HFFc6 (cell line): ENCODE results near the gene KLK13. TPM values are rescaled to one million over a fixed set of nuclear protein-coding genes. Genes with fewer than 3 reads are reported as not detected.

Source experiments
- DNase-seq: peaks from one replicate; pipeline ENCODE4 v3.0.0-alpha.2; 2018
- H3K27ac Mint-ChIP-seq: 2 replicates; pipeline ENCODE4 v1.8.0; 2020; ENCODE audit warnings: mild to moderate bottlenecking, mixed read lengths
- H3K27me3 Mint-ChIP-seq: 2 replicates; pipeline ENCODE4 v1.8.0; 2021; ENCODE audit warnings: mild to moderate bottlenecking, moderate library complexity, mixed read lengths; ENCODE audit not compliant: insufficient read depth
- H3K36me3 Mint-ChIP-seq: 2 replicates; pipeline ENCODE4 v1.8.0; 2021; ENCODE audit warnings: low read depth, mixed read lengths
- H3K4me1 Mint-ChIP-seq: 2 replicates; pipeline ENCODE4 v1.8.0; 2020; ENCODE audit warnings: low read depth, mixed read lengths
- H3K4me3 Mint-ChIP-seq: 2 replicates; pipeline ENCODE4 v1.8.0; 2020; ENCODE audit warnings: mild to moderate bottlenecking, moderate library complexity, mixed read lengths
- H3K9me3 Mint-ChIP-seq: 2 replicates; pipeline ENCODE4 v1.8.0; 2020; ENCODE audit warnings: mild to moderate bottlenecking, mixed read lengths
- CTCF ChIP-seq: fragments of 200-600 bp; sonication (generic); IDR thresholded peaks from 2 replicates; pipeline ENCODE4 v1.5.0; 2021; ENCODE audit warnings: antibody characterized with exemption, mild to moderate bottlenecking
- total RNA-seq, 6 experiments: library from RNA; stranded (reverse); fragmentation: NEBNext Ultra II Directional; extraction: Animal tissue kit (Norgen Biotek cat#: 25700); gene quantifications; 2 replicates in 1 of 6; 3 replicates in 5 of 6; pipeline ENCODE4 v1.2.3, GENCODE V29; 2021

Gene KLK13
- total RNA-seq, 6 experiments from 2014 or later: not detected

GRCh38 chr19:51060973-51061372, 3.9 kb downstream of the KLK13 start:
- peaks cover 19% of the 10 kb centered on the region for H3K9me3 Mint-ChIP-seq
- no peaks in the 10 kb centered on the region for H3K4me1 Mint-ChIP-seq
- H3K27me3 Mint-ChIP-seq: peaks cover 4% of the 10 kb centered on the region
- no peaks in the 10 kb centered on the region for H3K36me3 Mint-ChIP-seq
- no peak overlapping the region for H3K27ac Mint-ChIP-seq
- TF ChIP-seq CTCF: no peak
- H3K4me3 Mint-ChIP-seq: no peak overlapping the region
- DNase-seq: no peak

GRCh38 chr19:51060336-51060735, 4.6 kb downstream of the KLK13 start:
- no peak for DNase-seq
- no peaks in the 10 kb centered on the region for H3K36me3 Mint-ChIP-seq
- peaks cover 22% of the 10 kb centered on the region for H3K9me3 Mint-ChIP-seq
- no peak overlapping the region for H3K4me3 Mint-ChIP-seq
- H3K27me3 Mint-ChIP-seq: peaks cover 4% of the 10 kb centered on the region
- no peak overlapping the region for H3K27ac Mint-ChIP-seq
- no peaks in the 10 kb centered on the region for H3K4me1 Mint-ChIP-seq
- no peak for TF ChIP-seq CTCF

- H3K9me3 Mint-ChIP-seq: peaks cover 22% of the 10 kb centered on the region
- H3K4me3 Mint-ChIP-seq: no peak overlapping the region
- no peak overlapping the region for H3K27ac Mint-ChIP-seq
- no peak for TF ChIP-seq CTCF
- H3K4me1 Mint-ChIP-seq: no peaks in the 10 kb centered on the region
- peaks cover 4% of the 10 kb centered on the region for H3K27me3 Mint-ChIP-seq
- H3K36me3 Mint-ChIP-seq: no peaks in the 10 kb centered on the region
- DNase-seq: no peak
Measured at GRCh38 chr19:51059715-51060114, 5.2 kb downstream of the KLK13 start.

GRCh38 chr19:51055866-51056265, 9.0 kb downstream of the KLK13 start:
- H3K4me1 Mint-ChIP-seq: no peaks in the 10 kb centered on the region
- no peaks in the 10 kb centered on the region; the same call in 1 of the 2 replicates for H3K27me3 Mint-ChIP-seq
- TF ChIP-seq CTCF: no peak
- no peak for DNase-seq
- H3K36me3 Mint-ChIP-seq: no peaks in the 10 kb centered on the region
- H3K9me3 Mint-ChIP-seq: peaks cover 13% of the 10 kb centered on the region
- no peak overlapping the region for H3K27ac Mint-ChIP-seq
- no peak overlapping the region for H3K4me3 Mint-ChIP-seq

- no peak for DNase-seq
- Mint-ChIP-seq H3K27me3 (peaks cover 2% of the 10 kb centered on the region), H3K4me3 (no peak overlapping the region), H3K36me3 (no peaks in the 10 kb centered on the region), H3K4me1 (no peaks in the 10 kb centered on the region), H3K27ac (no peak overlapping the region), H3K9me3 (peaks cover 26% of the 10 kb centered on the region)
- no peak for TF ChIP-seq CTCF
Measured at GRCh38 chr19:51047031-51047335, 17.9 kb downstream of the KLK13 start.

GRCh38 chr19:51044327-51044726, 20.6 kb downstream of the KLK13 start:
- no peak for TF ChIP-seq CTCF
- no peak for DNase-seq
- no peak overlapping the region for H3K27ac Mint-ChIP-seq
- H3K9me3 Mint-ChIP-seq: peaks cover 23% of the 10 kb centered on the region
- H3K36me3 Mint-ChIP-seq: no peaks in the 10 kb centered on the region
- no peak overlapping the region for H3K4me3 Mint-ChIP-seq
- H3K4me1 Mint-ChIP-seq: no peaks in the 10 kb centered on the region
- H3K27me3 Mint-ChIP-seq: peaks cover 2% of the 10 kb centered on the region
